ENCODE data around the gene GADD45GIP1.

DNA sequence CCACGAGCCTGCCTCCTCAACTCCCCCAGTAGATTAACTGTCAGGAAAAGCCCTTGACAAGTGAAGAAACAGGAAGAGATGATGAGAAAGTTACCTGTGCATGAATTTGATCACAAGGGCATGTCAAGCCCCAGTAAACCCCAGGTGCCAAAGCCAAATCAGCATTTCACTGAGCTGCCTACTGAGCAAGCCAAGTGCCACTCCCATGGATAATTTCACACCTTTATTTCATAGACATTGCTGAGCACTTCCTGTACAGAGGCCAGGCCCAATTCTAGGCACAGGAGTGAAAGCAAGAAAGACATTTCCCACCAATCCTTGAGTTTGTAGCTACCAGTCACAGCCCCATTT lies 2.4 kb downstream of the GADD45GIP1 start:
- TF ChIP-seq, protein P1, sequence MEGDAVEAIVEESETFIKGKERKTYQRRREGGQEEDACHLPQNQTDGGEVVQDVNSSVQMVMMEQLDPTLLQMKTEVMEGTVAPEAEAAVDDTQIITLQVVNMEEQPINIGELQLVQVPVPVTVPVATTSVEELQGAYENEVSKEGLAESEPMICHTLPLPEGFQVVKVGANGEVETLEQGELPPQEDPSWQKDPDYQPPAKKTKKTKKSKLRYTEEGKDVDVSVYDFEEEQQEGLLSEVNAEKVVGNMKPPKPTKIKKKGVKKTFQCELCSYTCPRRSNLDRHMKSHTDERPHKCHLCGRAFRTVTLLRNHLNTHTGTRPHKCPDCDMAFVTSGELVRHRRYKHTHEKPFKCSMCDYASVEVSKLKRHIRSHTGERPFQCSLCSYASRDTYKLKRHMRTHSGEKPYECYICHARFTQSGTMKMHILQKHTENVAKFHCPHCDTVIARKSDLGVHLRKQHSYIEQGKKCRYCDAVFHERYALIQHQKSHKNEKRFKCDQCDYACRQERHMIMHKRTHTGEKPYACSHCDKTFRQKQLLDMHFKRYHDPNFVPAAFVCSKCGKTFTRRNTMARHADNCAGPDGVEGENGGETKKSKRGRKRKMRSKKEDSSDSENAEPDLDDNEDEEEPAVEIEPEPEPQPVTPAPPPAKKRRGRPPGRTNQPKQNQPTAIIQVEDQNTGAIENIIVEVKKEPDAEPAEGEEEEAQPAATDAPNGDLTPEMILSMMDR (IDR thresholded peaks at IDR 0.05) = no peak
- TF ChIP-seq RFX5 (IDR thresholded peaks at IDR 0.05; ENCODE audit: low read length) (no peak), SMC3 (IDR thresholded peaks at IDR 0.05; ENCODE audit: low read depth, low read length) (no peak), EP300 (IDR thresholded peaks at IDR 0.05; ENCODE audit: borderline replicate concordance in 1 of 2, low read depth in 1 of 2, low read length in 1 of 2) (no peak), JUND (IDR thresholded peaks at IDR 0.05) (no peak), ELF1 (IDR thresholded peaks at IDR 0.05) (no peak)
- TF ChIP-seq, protein P2, sequence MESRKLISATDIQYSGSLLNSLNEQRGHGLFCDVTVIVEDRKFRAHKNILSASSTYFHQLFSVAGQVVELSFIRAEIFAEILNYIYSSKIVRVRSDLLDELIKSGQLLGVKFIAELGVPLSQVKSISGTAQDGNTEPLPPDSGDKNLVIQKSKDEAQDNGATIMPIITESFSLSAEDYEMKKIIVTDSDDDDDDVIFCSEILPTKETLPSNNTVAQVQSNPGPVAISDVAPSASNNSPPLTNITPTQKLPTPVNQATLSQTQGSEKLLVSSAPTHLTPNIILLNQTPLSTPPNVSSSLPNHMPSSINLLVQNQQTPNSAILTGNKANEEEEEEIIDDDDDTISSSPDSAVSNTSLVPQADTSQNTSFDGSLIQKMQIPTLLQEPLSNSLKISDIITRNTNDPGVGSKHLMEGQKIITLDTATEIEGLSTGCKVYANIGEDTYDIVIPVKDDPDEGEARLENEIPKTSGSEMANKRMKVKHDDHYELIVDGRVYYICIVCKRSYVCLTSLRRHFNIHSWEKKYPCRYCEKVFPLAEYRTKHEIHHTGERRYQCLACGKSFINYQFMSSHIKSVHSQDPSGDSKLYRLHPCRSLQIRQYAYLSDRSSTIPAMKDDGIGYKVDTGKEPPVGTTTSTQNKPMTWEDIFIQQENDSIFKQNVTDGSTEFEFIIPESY (IDR thresholded peaks at IDR 0.05; ENCODE audit: borderline replicate concordance, low read depth) = no peak
- TF ChIP-seq, protein P3, sequence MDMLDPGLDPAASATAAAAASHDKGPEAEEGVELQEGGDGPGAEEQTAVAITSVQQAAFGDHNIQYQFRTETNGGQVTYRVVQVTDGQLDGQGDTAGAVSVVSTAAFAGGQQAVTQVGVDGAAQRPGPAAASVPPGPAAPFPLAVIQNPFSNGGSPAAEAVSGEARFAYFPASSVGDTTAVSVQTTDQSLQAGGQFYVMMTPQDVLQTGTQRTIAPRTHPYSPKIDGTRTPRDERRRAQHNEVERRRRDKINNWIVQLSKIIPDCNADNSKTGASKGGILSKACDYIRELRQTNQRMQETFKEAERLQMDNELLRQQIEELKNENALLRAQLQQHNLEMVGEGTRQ (IDR thresholded peaks at IDR 0.05; ENCODE audit: borderline replicate concordance, low read depth, low read length) = no peak
- TF ChIP-seq, protein P4, sequence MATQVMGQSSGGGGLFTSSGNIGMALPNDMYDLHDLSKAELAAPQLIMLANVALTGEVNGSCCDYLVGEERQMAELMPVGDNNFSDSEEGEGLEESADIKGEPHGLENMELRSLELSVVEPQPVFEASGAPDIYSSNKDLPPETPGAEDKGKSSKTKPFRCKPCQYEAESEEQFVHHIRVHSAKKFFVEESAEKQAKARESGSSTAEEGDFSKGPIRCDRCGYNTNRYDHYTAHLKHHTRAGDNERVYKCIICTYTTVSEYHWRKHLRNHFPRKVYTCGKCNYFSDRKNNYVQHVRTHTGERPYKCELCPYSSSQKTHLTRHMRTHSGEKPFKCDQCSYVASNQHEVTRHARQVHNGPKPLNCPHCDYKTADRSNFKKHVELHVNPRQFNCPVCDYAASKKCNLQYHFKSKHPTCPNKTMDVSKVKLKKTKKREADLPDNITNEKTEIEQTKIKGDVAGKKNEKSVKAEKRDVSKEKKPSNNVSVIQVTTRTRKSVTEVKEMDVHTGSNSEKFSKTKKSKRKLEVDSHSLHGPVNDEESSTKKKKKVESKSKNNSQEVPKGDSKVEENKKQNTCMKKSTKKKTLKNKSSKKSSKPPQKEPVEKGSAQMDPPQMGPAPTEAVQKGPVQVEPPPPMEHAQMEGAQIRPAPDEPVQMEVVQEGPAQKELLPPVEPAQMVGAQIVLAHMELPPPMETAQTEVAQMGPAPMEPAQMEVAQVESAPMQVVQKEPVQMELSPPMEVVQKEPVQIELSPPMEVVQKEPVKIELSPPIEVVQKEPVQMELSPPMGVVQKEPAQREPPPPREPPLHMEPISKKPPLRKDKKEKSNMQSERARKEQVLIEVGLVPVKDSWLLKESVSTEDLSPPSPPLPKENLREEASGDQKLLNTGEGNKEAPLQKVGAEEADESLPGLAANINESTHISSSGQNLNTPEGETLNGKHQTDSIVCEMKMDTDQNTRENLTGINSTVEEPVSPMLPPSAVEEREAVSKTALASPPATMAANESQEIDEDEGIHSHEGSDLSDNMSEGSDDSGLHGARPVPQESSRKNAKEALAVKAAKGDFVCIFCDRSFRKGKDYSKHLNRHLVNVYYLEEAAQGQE (IDR thresholded peaks at IDR 0.05; ENCODE audit: low read depth, low read length) = no peak
